Renal cortical epithelial cell (primary cell): ENCODE measurements around the gene DZIP1. TPM values are rescaled to one million over a fixed set of nuclear protein-coding genes. Genes with fewer than 3 reads are reported as not detected.
"Not testable (repeated sequence)": the region's sequence is repeated elsewhere in the genome, so short reads cannot be mapped to it uniquely, and the experiment has no call there.

Source experiments
- DNase-seq: peaks from one replicate; pipeline ENCODE4 v3.0.0-alpha.2; 2011; ENCODE audit warnings: low read depth
- total RNA-seq: library from RNA; depleted of rRNA; stranded (reverse); fragments of >200 nt; gene quantifications from 2 replicates; pipeline ENCODE4 v1.2.3, GENCODE V29; 2014

The DZIP1 gene
- total RNA-seq, 1 donor from 2014 or later: 74.6 TPM

DNA sequence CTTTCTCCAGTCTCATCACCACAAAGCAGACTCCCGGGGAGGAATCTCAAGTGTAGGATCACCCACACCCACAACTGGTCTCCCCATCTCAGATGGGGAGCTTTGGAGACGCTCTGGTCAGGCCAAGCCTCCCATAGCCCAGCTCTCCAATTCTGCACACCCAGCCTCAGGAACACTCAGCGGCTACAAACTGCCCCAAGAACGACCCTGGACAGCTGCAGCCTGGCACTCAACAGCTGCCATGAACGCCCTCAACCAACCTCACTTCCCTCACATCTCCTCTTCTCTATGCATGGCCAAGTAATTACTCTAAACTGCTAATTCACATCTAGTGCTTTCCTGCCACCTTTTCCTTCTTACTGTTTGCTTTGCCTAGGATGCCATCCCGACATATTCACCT is 42.6 kb downstream of the DZIP1 start:
- no peak for DNase-seq

DNA sequence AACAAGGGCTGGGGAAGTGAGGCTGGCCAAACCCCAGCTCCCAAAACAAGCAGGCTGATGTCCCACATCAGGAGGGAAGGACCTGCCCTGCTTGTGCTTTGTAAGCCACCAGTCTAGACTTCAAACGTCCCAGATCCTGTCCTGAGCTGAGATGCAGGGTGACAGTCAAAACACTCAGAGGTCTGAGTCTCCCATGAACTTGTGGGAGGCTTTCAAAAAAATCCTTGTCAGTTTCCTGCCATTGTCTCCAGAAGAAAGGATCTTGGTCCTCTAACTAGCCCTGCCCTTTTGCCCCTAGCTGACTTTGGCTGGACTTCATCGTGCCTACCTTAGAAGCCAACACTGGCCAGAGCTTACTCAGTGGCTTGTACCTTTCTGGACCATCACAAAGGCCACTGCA is 43.3 kb downstream of the DZIP1 start:
- no peak for DNase-seq

- DNase-seq: no peak
Observed at GRCh38 chr13:95596701-95597100, 47.8 kb downstream of the DZIP1 start.

DNA sequence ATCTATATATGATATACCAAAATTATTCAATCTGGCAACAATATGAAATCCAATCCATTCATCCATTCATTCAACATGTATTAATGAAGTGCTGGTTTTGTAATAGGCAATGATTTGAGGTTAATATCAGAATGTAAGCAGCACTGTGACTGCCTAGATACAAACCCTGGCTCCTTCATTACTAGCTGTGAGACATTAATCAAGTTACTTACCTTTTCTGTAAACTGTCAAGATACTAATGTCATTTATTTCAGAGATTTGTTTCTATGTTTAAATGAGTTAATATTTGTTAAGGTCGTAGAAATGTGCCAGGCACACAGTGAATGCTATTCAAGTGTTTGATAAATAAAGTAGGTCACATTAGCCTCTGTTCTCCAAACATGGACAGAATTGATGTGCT is 51.0 kb downstream of the DZIP1 start:
- no peak for DNase-seq

GRCh38 chr13:95588721-95589120 is 55.8 kb downstream of the DZIP1 start:
- DNase-seq: peak; percentile 56

- no peak for DNase-seq
Observed at GRCh38 chr13:95588134-95588533, 56.4 kb downstream of the DZIP1 start.

GRCh38 chr13:95585867-95586266 is 58.6 kb downstream of the DZIP1 start:
- DNase-seq: no peak

GRCh38 chr13:95579303-95579702 is 65.2 kb downstream of the DZIP1 start:
- DNase-seq: no peak

DNA sequence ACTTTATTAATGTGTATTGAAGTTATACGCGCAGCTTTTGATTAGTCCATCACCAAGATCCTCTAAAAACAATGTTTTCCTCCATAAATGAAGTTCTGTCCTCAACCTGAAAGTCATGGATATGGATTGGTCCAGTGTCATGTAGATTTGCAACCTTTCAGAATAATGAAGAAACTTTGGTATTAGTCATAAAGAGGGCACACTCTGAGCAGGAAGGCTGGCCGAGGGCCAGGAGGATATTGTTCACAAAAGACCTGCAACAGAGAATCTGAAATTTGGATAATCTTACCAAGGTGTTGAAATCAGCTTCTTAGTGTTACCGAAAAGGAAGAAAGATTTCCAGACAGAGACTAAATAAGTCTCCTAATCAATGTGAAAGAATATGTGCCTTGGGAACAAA is 71.3 kb downstream of the DZIP1 start:
- peak; percentile 72 for DNase-seq

- DNase-seq: peak; percentile 21
Observed at GRCh38 chr13:95571941-95572340, 72.6 kb downstream of the DZIP1 start.

- peak; percentile 38 for DNase-seq
Observed at GRCh38 chr13:95570016-95570415, 74.5 kb downstream of the DZIP1 start.

- DNase-seq: peak; percentile 68
Observed at GRCh38 chr13:95568131-95568530, 76.4 kb downstream of the DZIP1 start.

GRCh38 chr13:95565758-95566157 is 78.7 kb downstream of the DZIP1 start:
- DNase-seq: not testable (repeated sequence)

GRCh38 chr13:95564733-95565291 is 79.7 kb downstream of the DZIP1 start:
- DNase-seq: peak; percentile 99

DNA sequence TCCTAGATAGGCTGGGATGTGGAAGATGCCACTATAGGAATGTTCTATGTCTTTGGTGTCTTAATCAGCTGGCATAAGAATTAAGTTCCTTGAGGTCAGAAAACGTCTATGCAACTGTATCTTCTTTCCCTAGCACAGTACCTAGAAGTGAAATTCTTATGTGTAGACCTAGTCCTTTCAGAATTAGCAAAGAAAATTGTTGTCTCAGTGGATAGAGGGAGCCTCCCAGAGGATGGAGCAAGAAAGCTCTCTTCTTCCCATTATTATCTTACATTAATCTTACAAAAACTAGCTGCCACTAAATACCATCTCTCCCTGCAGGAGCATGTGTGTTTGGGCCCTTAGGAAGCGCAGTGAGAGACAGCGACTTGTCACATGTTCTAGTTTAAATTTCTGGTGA is 80.4 kb downstream of the DZIP1 start:
- DNase-seq: peak; percentile 50

- DNase-seq: no peak
Observed at GRCh38 chr13:95560387-95560786, 84.1 kb downstream of the DZIP1 start.

- DNase-seq: peak; percentile 39
Observed at GRCh38 chr13:95559100-95559499, 85.4 kb downstream of the DZIP1 start.

GRCh38 chr13:95557013-95557412 is 87.5 kb downstream of the DZIP1 start:
- peak; percentile 76 for DNase-seq

DNA sequence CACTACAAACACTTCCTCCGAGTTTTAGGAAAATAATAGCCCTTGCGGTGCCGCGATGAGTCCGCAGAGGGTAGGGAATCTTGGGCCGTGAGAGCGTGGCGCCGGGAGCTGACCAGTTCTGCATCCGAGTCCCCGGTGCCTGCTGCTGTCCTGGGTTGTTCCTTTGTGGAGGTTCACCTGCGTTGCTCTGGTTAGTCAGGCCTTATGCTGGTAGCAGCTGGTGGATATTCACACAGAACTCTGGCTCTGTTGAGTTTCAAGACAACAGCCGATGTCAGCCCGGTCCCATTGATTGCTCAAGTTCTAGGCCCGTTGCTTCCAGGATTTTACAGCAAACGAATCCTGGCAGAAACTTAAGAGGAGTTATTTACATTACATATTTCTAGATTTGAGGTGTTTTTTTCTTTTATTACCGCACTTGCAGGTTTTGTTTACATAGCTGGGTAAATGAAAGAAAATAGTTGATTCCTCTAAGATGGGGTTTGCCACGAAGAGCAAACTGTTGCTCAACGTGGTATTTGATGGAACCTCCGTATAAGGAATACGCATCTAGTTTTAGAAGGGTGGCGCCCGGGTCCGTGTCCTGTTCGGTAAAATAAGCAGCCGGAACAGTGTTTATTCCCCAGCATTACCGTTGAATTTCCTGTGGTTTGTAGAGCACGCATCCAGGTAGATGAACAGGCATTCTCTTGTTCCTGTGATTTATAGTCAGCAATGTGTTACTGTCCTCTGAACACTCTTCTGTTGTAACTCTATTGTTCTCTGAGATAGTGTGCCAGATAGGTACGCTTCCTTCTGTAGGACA is 90.7 kb downstream of the DZIP1 start:
- no peak for DNase-seq

- DNase-seq: no peak
Observed at GRCh38 chr13:95552539-95553441, 91.7 kb downstream of the DZIP1 start, which contains the start of gene CLDN10. Gene CLDN10, plus strand, starts transcription at chr13:95552720. Its CDS starts 34 bp downstream, at chr13:95552754.

- DNase-seq: no peak
Observed at GRCh38 chr13:95552208-95552538, 92.3 kb downstream of the DZIP1 start.

DNA sequence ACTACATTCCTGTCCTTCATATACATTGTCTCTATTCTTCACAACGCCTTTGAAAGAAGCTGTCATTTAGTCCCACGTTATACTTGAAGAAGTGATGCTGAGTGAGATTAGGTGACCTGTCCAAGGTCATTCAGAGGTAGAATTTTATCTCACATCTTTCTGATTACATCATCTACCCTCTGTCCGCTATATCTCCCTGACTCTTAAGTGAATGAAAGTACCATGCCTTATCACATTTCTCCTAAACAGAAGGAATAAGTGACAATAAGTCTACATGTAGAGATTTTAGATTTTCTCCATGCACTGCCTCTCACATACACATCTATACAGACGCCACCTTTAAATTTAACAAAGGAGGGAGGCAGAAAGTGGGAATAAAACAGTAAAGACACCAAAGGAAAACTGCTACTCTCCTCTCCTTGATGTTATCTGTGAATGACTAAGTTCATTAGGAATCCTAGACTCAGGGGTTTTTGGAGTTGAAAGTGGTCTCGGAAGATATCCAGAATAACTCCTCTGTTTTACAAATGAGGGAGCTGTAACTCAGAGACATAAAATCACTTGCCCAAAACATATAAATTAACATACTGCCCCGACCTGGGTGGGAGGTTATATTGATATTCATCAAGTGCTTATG is 96.9 kb downstream of the DZIP1 start:
- DNase-seq: no peak
